Panc1 (cell line): Measurements from ENCODE around the gene COQ2. TPM values are rescaled to one million over a fixed set of nuclear protein-coding genes. Genes with fewer than 3 reads are reported as not detected.
"Not testable (repeated sequence)": the region's sequence is repeated elsewhere in the genome, so short reads cannot be mapped to it uniquely, and the experiment has no call there.

ENCODE experiments used
- ATAC-seq: fragments of 200-7000 bp; cut with Tn5 transposase; 2 replicates; pipeline ENCODE4 v1.9.1; 2020; ENCODE audit warnings: mild to moderate bottlenecking, moderate library complexity
- BruUV-seq: library from RNA; stranded (reverse); fragments of 400-500 nt; replicated peaks from 2 replicates; lab custom pipeline; 2021; lab: Mats Ljungman, UMichigan
- CTCF ChIA-PET: fragments of 300-600 bp; sonication (Branson Sonifier 250); formaldehyde crosslinking; loops from one replicate; lab custom pipeline; 2022; ENCODE audit warnings: antibody characterized with exemption; lab: Charles Lee
- POLR2A ChIA-PET: fragments of 300-600 bp; sonication (Branson Sonifier 250); formaldehyde crosslinking; loops from one replicate; lab custom pipeline; 2022; ENCODE audit warnings: antibody characterized with exemption; lab: Charles Lee
- DNase-seq: peaks from one replicate; pipeline ENCODE4 v3.0.0-alpha.2; 2010; ENCODE audit warnings: low read depth, low spot score
- H3K27ac ChIP-seq: 2 replicates; pipeline ENCODE4 v1.5.1; 2011; ENCODE audit warnings: mild to moderate bottlenecking, low read length, inconsistent platforms
- H3K27me3 ChIP-seq: fragments of 200-500 bp; sonication (Bioruptor generic); 2 replicates; pipeline ENCODE4 v1.6.0; 2014; ENCODE audit warnings: low read length, inconsistent platforms; ENCODE audit not compliant: control insufficient read depth, insufficient read depth
- H3K36me3 ChIP-seq: fragments of 200-500 bp; sonication (Bioruptor generic); 2 replicates; pipeline ENCODE4 v1.5.1; 2014; ENCODE audit warnings: inconsistent platforms, mild to moderate bottlenecking, low read length, moderate library complexity; ENCODE audit not compliant: control insufficient read depth, insufficient read depth
- H3K4me1 ChIP-seq: 2 replicates; pipeline ENCODE4 v1.5.1; 2011; ENCODE audit warnings: inconsistent platforms, mild to moderate bottlenecking, low read length, moderate library complexity; ENCODE audit not compliant: control insufficient read depth, insufficient read depth
- H3K4me3 ChIP-seq, 2 experiments: 2 replicates each; pipeline ENCODE4 v1.5.1; 2011 to 2012; ENCODE audit warnings: low read depth in 2 of 2, low read length in 2 of 2, mild to moderate bottlenecking in 2 of 2, inconsistent platforms in 1 of 2, moderate library complexity in 1 of 2
- H3K9me3 ChIP-seq: fragments of 200-500 bp; sonication (Bioruptor generic); 2 replicates; pipeline ENCODE4 v1.5.1; 2014; ENCODE audit warnings: low read depth, mild to moderate bottlenecking, inconsistent platforms, low read length, moderate library complexity; ENCODE audit not compliant: control insufficient read depth, insufficient read depth
- CTCF ChIP-seq: fragments of 450-650 bp; IDR thresholded peaks from 2 replicates; pipeline ENCODE4 v1.5.1; 2017; ENCODE audit warnings: mild to moderate bottlenecking
- POLR2AphosphoS5 ChIP-seq: IDR thresholded peaks from 2 replicates; pipeline ENCODE4 v1.6.1; 2012; ENCODE audit warnings: mild to moderate bottlenecking, low read depth, low read length, moderate library complexity
- REST ChIP-seq, 2 experiments: IDR thresholded peaks; 2 replicates each; pipeline ENCODE4 v1.6.1; 2011 to 2012; ENCODE audit warnings: low read depth in 2 of 2, control low read depth in 1 of 2, low read length in 1 of 2, mild to moderate bottlenecking in 1 of 2, moderate library complexity in 1 of 2; ENCODE audit not compliant: insufficient read depth in 1 of 2
- SIN3A ChIP-seq: IDR thresholded peaks from 2 replicates; pipeline ENCODE4 v1.6.1; 2012; ENCODE audit warnings: low read depth, mild to moderate bottlenecking, low read length, moderate library complexity, borderline replicate concordance; ENCODE audit not compliant: insufficient read depth
- TCF7L2 ChIP-seq: IDR thresholded peaks from 2 replicates; pipeline ENCODE4 v1.6.1; 2011; ENCODE audit warnings: mild to moderate bottlenecking, low read depth, low read length, inconsistent platforms
- in situ Hi-C: cut with HindIII; loops from 2 replicates; pipeline ENCODE4 v1.10.0; 2016; ENCODE audit warnings: low sequenced_read_pairs, low pct_unique_long_range_greater_than_20kb
- intact Hi-C: fragments of 100-400 bp; cut with micrococcal nuclease; formaldehyde crosslinking; loops from one replicate; pipeline ENCODE4 v1.10.0; 2022; ENCODE audit not compliant: unreplicated experiment
- total RNA-seq: library from RNA; stranded (reverse); gene quantifications from one replicate; pipeline ENCODE4 v1.2.1, GENCODE V29; 2021; ENCODE audit not compliant: unreplicated experiment

COQ2 gene
- total RNA-seq, 1 experiment from 2014 or later, result 28.1 TPM

- Histone ChIP-seq H3K4me1 (peaks cover 32% of the 10 kb centered on the region), H3K27ac (peak overlapping the region; percentile 89), H3K36me3 (peaks cover 2% of the 10 kb centered on the region), H3K9me3 (no peaks in the 10 kb centered on the region), H3K27me3 (no peaks in the 10 kb centered on the region), H3K4me3 (peak overlapping the region in 1 of 2 experiments; percentile 14; a peak in 2 of 4 replicates)
- ChIA-PET POLR2A (interaction anchor here (0.6 kb wide), 1 partner anchor 244 kb away, joined by 3 read pairs; no protein-coding TSS in a partner anchor), CTCF (interaction anchor here (0.8 to 1.3 kb wide), 2 partner anchors 171 to 207 kb away, joined by 4 to 10 read pairs; no protein-coding TSS in a partner anchor)
- intact Hi-C loops (no loop called here), in situ Hi-C loops (no loop called here)
- BruUV-seq, result no TSS peak
- TF ChIP-seq POLR2AphosphoS5 (no peak), CTCF (no peak), REST (IDR thresholded peaks at IDR 0.05; ENCODE audit: insufficient read depth in 1 of 2, low read depth in 2 of 2, low read length in 1 of 2) (no peak), SIN3A (no peak), TCF7L2 (no peak)
- no peak for DNase-seq
- no peak for ATAC-seq
Observed at GRCh38 chr4:83281307-83281706, 3.3 kb downstream of the COQ2 start.

GRCh38 chr4:83276299-83277040, 8.1 kb downstream of the COQ2 start:
- Histone ChIP-seq H3K4me1 (peaks cover 10% of the 10 kb centered on the region), H3K9me3 (no peaks in the 10 kb centered on the region), H3K27ac (no peak overlapping the region), H3K4me3 (no peak overlapping the region), H3K36me3 (peaks cover 5% of the 10 kb centered on the region; the same call in 1 of the 2 replicates), H3K27me3 (no peaks in the 10 kb centered on the region)
- POLR2A ChIA-PET, result no interaction called here
- TF ChIP-seq POLR2AphosphoS5 (no peak), TCF7L2 (no peak), REST (IDR thresholded peaks at IDR 0.05; ENCODE audit: insufficient read depth in 1 of 2, low read depth in 2 of 2, low read length in 1 of 2) (no peak), CTCF (no peak), SIN3A (no peak)
- in situ Hi-C loops (no loop called here), intact Hi-C loops (no loop called here)
- CTCF ChIA-PET, result interaction anchor here (0.5 kb wide), 1 partner anchor 16 kb away, joined by 5 read pairs; no protein-coding TSS in a partner anchor
- DNase-seq, result no peak
- no TSS peak for BruUV-seq
- ATAC-seq, result no peak

GRCh38 chr4:83273926-83274325, 10.7 kb downstream of the COQ2 start:
- H3K27ac ChIP-seq, POLR2A ChIA-PET, H3K36me3 ChIP-seq, intact Hi-C loops, H3K4me1 ChIP-seq, H3K4me3 ChIP-seq, in situ Hi-C loops, CTCF ChIA-PET, DNase-seq, H3K9me3 ChIP-seq, H3K27me3 ChIP-seq, ATAC-seq, BruUV-seq: not testable (repeated sequence)
